GM23338 (cell line): ENCODE measurements around the gene PRSS27. TPM values are rescaled to one million over a fixed set of nuclear protein-coding genes. Genes with fewer than 3 reads are reported as not detected.

Source experiments
- ATAC-seq: fragments of 200-7000 bp; cut with Tn5 transposase; 3 replicates; pipeline ENCODE4 v1.9.1; 2020
- DNase-seq: peaks from one replicate; pipeline ENCODE4 v3.0.0-alpha.2; 2015; ENCODE audit warnings: low spot score
- H2AFZ ChIP-seq: fragments of 200-600 bp; sonication (generic); 2 replicates; pipeline ENCODE4 v1.8.0; 2016; ENCODE audit warnings: antibody characterized with exemption, mild to moderate bottlenecking, moderate library complexity
- H3F3A ChIP-seq: fragments of 200-600 bp; sonication (generic); replicated peaks from 2 replicates; pipeline ENCODE4 v1.8.0; 2017; ENCODE audit warnings: antibody characterized with exemption, mixed run types, low read depth
- H3K27ac ChIP-seq: fragments of 200-600 bp; sonication (generic); 2 replicates; pipeline ENCODE4 v1.6.1; 2016; ENCODE audit warnings: low read depth
- H3K27me3 ChIP-seq: fragments of 200-600 bp; sonication (generic); 2 replicates; pipeline ENCODE4 v1.8.0; 2016; ENCODE audit warnings: mild to moderate bottlenecking, mixed run types, moderate library complexity; ENCODE audit not compliant: insufficient read depth
- H3K36me3 ChIP-seq: fragments of 200-600 bp; sonication (generic); 2 replicates; pipeline ENCODE4 v1.8.0; 2016; ENCODE audit warnings: mild to moderate bottlenecking; ENCODE audit not compliant: insufficient read depth
- H3K4me1 ChIP-seq: fragments of 200-600 bp; sonication (generic); 2 replicates; pipeline ENCODE4 v1.8.0; 2016; ENCODE audit warnings: mild to moderate bottlenecking, moderate library complexity; ENCODE audit not compliant: insufficient read depth
- H3K4me2 ChIP-seq: fragments of 200-600 bp; sonication (generic); 2 replicates; pipeline ENCODE4 v1.7.1; 2017; ENCODE audit warnings: mixed run types
- H3K4me3 ChIP-seq: fragments of 200-600 bp; sonication (generic); 2 replicates; pipeline ENCODE4 v1.6.1; 2016; ENCODE audit warnings: mixed run types
- H3K79me2 ChIP-seq: fragments of 200-600 bp; sonication (generic); replicated peaks from 2 replicates; pipeline ENCODE4 v1.8.0; 2017; ENCODE audit warnings: mild to moderate bottlenecking; ENCODE audit not compliant: insufficient read depth
- H3K9me2 ChIP-seq: fragments of 200-600 bp; sonication (generic); 2 replicates; pipeline ENCODE4 v1.8.0; 2017; ENCODE audit not compliant: insufficient read depth
- H4K20me1 ChIP-seq: fragments of 200-600 bp; sonication (generic); replicated peaks from 2 replicates; pipeline ENCODE4 v1.8.0; 2017; ENCODE audit warnings: mild to moderate bottlenecking; ENCODE audit not compliant: insufficient read depth
- H3K27ac Mint-ChIP-seq: 2 replicates; pipeline ENCODE4 v1.8.0; 2020; ENCODE audit warnings: inconsistent platforms, mild to moderate bottlenecking, moderate library complexity, mixed read lengths
- H3K27me3 Mint-ChIP-seq: 3 replicates; pipeline ENCODE4 v1.8.0; 2022; ENCODE audit warnings: low read depth, mild to moderate bottlenecking, moderate library complexity, mixed read lengths, inconsistent platforms; ENCODE audit not compliant: insufficient read depth, poor library complexity
- H3K36me3 Mint-ChIP-seq: 3 replicates; pipeline ENCODE4 v1.8.0; 2021; ENCODE audit warnings: low read depth, mild to moderate bottlenecking, inconsistent platforms, moderate library complexity, mixed read lengths
- H3K4me1 Mint-ChIP-seq: 3 replicates; pipeline ENCODE4 v1.8.0; 2020; ENCODE audit warnings: mild to moderate bottlenecking, inconsistent platforms, mixed read lengths
- H3K4me3 Mint-ChIP-seq: 3 replicates; pipeline ENCODE4 v1.8.0; 2021; ENCODE audit warnings: moderate library complexity, mild to moderate bottlenecking, inconsistent platforms, mixed read lengths
- H3K9me3 Mint-ChIP-seq: 3 replicates; pipeline ENCODE4 v1.8.0; 2020; ENCODE audit warnings: moderate library complexity, mild to moderate bottlenecking, inconsistent platforms, mixed read lengths
- CREB1 ChIP-seq: fragments of 250-450 bp; sonication (Bioruptor Pico); IDR thresholded peaks from 2 replicates; pipeline ENCODE4 v1.5.0; 2020; ENCODE audit warnings: low read depth, mild to moderate bottlenecking, moderate library complexity
- EZH2 ChIP-seq: fragments of 200-600 bp; sonication (generic); IDR thresholded peaks from one replicate; pipeline ENCODE4 v1.8.0; 2017; ENCODE audit warnings: antibody characterized with exemption, mild to moderate bottlenecking, low read depth; ENCODE audit not compliant: unreplicated experiment
- JUNB ChIP-seq: IDR thresholded peaks from one replicate; pipeline ENCODE4 v1.6.1; 2016; ENCODE audit warnings: antibody characterized with exemption; ENCODE audit not compliant: unreplicated experiment
- STAT1 ChIP-seq: IDR thresholded peaks from one replicate; pipeline ENCODE4 v1.6.1; 2016; ENCODE audit warnings: antibody characterized with exemption; ENCODE audit not compliant: unreplicated experiment
- ZNF114 ChIP-seq: fragments of 250-450 bp; sonication (Bioruptor Pico); IDR thresholded peaks from 2 replicates; pipeline ENCODE4 v1.5.0; 2020; ENCODE audit warnings: mild to moderate bottlenecking, moderate library complexity
- ZNF331 ChIP-seq: fragments of 250-450 bp; sonication (Bioruptor Pico); IDR thresholded peaks from 2 replicates; pipeline ENCODE4 v1.5.0; 2020; ENCODE audit warnings: low read depth, mild to moderate bottlenecking, moderate library complexity
- polyA plus RNA-seq: library from polyadenylated mRNA; unstranded; fragments of >200 nt; fragmentation: Nextera tagmentation; extraction: Ambion mirVana; gene quantifications from 2 replicates; pipeline ENCODE4 v1.2.1, GENCODE V29; 2016
- total RNA-seq: library from RNA; depleted of rRNA; stranded (reverse); fragments of >200 nt; shearing (Covaris generic); gene quantifications from 2 replicates; pipeline ENCODE4 v1.2.3, GENCODE V29; 2014
- TF ChIP-seq, protein P1 (sequence below): fragments of 250-450 bp; sonication (Bioruptor Pico); IDR thresholded peaks from 2 replicates; pipeline ENCODE4 v1.5.0; 2020; ENCODE audit warnings: mild to moderate bottlenecking, moderate library complexity
- TF ChIP-seq, protein P2 (sequence below), 2 experiments: fragments of 200-600 bp in 1 of 2; sonication (generic) in 1 of 2; conservative IDR thresholded peaks; 2 replicates each; pipeline versions ENCODE4 v1.5.1 to v1.6.1; 2016 to 2017; ENCODE audit warnings: antibody characterized with exemption in 2 of 2, low read depth in 2 of 2, mild to moderate bottlenecking in 2 of 2, moderate library complexity in 1 of 2
- TF ChIP-seq, protein P3 (sequence below): IDR thresholded peaks from 2 replicates; pipeline ENCODE4 v1.6.1; 2016; ENCODE audit warnings: antibody characterized with exemption

PRSS27 gene
- total and polyA plus RNA-seq, 2 experiments from 2014 or later = 0.73 to 1.6 TPM

DNA sequence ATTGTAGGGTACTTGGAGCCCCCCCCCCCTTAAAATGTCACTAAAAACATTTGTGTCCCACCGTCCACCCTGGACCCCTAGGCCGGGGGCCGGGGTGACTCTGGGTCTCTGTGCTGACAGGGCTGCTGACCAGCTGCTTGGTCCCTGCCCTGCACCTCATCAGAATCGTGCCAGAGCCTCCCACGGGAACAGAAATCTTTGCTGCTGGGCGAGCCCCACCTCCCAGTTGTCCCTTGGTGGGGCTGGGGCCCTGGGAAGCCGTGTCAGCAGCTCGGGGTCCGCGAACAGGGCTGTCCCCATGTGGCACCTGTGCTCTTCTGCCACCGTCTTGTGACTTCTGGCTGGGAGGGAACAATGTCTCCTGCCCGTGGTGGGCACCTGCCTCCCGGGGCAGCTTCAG lies 19.2 kb downstream of the PRSS27 start:
- H3K27me3 Mint-ChIP-seq = peaks cover 8% of the 10 kb centered on the region
- Histone ChIP-seq H4K20me1 (no peaks in the 10 kb centered on the region), H3K4me3 (no peak overlapping the region), H3K9me2 (no peaks in the 10 kb centered on the region), H2AFZ (no peak overlapping the region), H3K4me1 (no peaks in the 10 kb centered on the region), H3K36me3 (no peaks in the 10 kb centered on the region), H3K4me2 (no peak overlapping the region), H3K79me2 (no peaks in the 10 kb centered on the region), H3F3A (no peaks in the 10 kb centered on the region), H3K27me3 (no peaks in the 10 kb centered on the region), H3K27ac (no peak overlapping the region)
- ATAC-seq (no peak), DNase-seq (no peak)
- no peak overlapping the region for H3K27ac Mint-ChIP-seq
- no peak overlapping the region for H3K4me3 Mint-ChIP-seq
- TF ChIP-seq CREB1 (no peak), EZH2 (no peak), ZNF114 (CRISPR knock-in tag) (no peak), ZNF331 (CRISPR knock-in tag) (no peak), JUNB (no peak), STAT1 (no peak)
- TF ChIP-seq, protein P1, sequence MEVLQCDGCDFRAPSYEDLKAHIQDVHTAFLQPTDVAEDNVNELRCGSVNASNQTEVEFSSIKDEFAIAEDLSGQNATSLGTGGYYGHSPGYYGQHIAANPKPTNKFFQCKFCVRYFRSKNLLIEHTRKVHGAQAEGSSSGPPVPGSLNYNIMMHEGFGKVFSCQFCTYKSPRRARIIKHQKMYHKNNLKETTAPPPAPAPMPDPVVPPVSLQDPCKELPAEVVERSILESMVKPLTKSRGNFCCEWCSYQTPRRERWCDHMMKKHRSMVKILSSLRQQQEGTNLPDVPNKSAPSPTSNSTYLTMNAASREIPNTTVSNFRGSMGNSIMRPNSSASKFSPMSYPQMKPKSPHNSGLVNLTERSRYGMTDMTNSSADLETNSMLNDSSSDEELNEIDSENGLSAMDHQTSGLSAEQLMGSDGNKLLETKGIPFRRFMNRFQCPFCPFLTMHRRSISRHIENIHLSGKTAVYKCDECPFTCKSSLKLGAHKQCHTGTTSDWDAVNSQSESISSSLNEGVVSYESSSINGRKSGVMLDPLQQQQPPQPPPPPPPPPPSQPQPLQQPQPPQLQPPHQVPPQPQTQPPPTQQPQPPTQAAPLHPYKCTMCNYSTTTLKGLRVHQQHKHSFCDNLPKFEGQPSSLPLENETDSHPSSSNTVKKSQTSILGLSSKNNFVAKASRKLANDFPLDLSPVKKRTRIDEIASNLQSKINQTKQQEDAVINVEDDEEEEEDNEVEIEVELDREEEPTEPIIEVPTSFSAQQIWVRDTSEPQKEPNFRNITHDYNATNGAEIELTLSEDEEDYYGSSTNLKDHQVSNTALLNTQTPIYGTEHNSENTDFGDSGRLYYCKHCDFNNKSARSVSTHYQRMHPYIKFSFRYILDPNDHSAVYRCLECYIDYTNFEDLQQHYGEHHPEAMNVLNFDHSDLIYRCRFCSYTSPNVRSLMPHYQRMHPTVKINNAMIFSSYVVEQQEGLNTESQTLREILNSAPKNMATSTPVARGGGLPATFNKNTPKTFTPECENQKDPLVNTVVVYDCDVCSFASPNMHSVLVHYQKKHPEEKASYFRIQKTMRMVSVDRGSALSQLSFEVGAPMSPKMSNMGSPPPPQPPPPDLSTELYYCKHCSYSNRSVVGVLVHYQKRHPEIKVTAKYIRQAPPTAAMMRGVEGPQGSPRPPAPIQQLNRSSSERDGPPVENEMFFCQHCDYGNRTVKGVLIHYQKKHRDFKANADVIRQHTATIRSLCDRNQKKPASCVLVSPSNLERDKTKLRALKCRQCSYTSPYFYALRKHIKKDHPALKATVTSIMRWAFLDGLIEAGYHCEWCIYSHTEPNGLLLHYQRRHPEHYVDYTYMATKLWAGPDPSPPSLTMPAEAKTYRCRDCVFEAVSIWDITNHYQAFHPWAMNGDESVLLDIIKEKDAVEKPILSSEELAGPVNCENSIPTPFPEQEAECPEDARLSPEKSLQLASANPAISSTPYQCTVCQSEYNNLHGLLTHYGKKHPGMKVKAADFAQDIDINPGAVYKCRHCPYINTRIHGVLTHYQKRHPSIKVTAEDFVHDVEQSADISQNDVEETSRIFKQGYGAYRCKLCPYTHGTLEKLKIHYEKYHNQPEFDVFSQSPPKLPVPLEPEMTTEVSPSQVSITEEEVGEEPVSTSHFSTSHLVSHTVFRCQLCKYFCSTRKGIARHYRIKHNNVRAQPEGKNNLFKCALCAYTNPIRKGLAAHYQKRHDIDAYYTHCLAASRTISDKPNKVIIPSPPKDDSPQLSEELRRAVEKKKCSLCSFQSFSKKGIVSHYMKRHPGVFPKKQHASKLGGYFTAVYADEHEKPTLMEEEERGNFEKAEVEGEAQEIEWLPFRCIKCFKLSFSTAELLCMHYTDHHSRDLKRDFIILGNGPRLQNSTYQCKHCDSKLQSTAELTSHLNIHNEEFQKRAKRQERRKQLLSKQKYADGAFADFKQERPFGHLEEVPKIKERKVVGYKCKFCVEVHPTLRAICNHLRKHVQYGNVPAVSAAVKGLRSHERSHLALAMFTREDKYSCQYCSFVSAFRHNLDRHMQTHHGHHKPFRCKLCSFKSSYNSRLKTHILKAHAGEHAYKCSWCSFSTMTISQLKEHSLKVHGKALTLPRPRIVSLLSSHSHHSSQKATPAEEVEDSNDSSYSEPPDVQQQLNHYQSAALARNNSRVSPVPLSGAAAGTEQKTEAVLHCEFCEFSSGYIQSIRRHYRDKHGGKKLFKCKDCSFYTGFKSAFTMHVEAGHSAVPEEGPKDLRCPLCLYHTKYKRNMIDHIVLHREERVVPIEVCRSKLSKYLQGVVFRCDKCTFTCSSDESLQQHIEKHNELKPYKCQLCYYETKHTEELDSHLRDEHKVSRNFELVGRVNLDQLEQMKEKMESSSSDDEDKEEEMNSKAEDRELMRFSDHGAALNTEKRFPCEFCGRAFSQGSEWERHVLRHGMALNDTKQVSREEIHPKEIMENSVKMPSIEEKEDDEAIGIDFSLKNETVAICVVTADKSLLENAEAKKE = no peak
- TF ChIP-seq, protein P2, sequence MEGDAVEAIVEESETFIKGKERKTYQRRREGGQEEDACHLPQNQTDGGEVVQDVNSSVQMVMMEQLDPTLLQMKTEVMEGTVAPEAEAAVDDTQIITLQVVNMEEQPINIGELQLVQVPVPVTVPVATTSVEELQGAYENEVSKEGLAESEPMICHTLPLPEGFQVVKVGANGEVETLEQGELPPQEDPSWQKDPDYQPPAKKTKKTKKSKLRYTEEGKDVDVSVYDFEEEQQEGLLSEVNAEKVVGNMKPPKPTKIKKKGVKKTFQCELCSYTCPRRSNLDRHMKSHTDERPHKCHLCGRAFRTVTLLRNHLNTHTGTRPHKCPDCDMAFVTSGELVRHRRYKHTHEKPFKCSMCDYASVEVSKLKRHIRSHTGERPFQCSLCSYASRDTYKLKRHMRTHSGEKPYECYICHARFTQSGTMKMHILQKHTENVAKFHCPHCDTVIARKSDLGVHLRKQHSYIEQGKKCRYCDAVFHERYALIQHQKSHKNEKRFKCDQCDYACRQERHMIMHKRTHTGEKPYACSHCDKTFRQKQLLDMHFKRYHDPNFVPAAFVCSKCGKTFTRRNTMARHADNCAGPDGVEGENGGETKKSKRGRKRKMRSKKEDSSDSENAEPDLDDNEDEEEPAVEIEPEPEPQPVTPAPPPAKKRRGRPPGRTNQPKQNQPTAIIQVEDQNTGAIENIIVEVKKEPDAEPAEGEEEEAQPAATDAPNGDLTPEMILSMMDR (conservative IDR thresholded peaks at IDR 0.05; ENCODE audit: low read depth in 2 of 2) = no peak
- TF ChIP-seq, protein P3, sequence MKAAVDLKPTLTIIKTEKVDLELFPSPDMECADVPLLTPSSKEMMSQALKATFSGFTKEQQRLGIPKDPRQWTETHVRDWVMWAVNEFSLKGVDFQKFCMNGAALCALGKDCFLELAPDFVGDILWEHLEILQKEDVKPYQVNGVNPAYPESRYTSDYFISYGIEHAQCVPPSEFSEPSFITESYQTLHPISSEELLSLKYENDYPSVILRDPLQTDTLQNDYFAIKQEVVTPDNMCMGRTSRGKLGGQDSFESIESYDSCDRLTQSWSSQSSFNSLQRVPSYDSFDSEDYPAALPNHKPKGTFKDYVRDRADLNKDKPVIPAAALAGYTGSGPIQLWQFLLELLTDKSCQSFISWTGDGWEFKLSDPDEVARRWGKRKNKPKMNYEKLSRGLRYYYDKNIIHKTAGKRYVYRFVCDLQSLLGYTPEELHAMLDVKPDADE = no peak
- H3K36me3 Mint-ChIP-seq = peaks cover 8% of the 10 kb centered on the region; the same call in 1 of the 3 replicates
- no peaks in the 10 kb centered on the region; the same call in 2 of the 3 replicates for H3K4me1 Mint-ChIP-seq
- H3K9me3 Mint-ChIP-seq = no peaks in the 10 kb centered on the region; the same call in 2 of the 3 replicates
